Measurements from ENCODE around the gene C22orf42. TPM values are rescaled to one million over a fixed set of nuclear protein-coding genes. Genes with fewer than 3 reads are reported as not detected.
"Not testable (repeated sequence)": the region's sequence is repeated elsewhere in the genome, so short reads cannot be mapped to it uniquely, and the experiment has no call there.

Gene C22orf42
- total RNA-seq, 1 experiment from 2014 or later, result not detected

- H3K9me3 Mint-ChIP-seq (ENCODE audit: unreplicated experiment), result no peaks in the 10 kb centered on the region
- H3K4me3 Mint-ChIP-seq (ENCODE audit: unreplicated experiment), result no peak overlapping the region
- BruUV-seq (replicated peaks), result no TSS peak
- H3K36me3 Mint-ChIP-seq (ENCODE audit: insufficient read depth, unreplicated experiment), result no peaks in the 10 kb centered on the region
- no peak overlapping the region for H3K27ac Mint-ChIP-seq (ENCODE audit: low read depth, unreplicated experiment)
- no peak for DNase-seq (ENCODE audit: unreplicated experiment)
- TF ChIP-seq, protein P1, sequence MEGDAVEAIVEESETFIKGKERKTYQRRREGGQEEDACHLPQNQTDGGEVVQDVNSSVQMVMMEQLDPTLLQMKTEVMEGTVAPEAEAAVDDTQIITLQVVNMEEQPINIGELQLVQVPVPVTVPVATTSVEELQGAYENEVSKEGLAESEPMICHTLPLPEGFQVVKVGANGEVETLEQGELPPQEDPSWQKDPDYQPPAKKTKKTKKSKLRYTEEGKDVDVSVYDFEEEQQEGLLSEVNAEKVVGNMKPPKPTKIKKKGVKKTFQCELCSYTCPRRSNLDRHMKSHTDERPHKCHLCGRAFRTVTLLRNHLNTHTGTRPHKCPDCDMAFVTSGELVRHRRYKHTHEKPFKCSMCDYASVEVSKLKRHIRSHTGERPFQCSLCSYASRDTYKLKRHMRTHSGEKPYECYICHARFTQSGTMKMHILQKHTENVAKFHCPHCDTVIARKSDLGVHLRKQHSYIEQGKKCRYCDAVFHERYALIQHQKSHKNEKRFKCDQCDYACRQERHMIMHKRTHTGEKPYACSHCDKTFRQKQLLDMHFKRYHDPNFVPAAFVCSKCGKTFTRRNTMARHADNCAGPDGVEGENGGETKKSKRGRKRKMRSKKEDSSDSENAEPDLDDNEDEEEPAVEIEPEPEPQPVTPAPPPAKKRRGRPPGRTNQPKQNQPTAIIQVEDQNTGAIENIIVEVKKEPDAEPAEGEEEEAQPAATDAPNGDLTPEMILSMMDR (IDR thresholded peaks at IDR 0.05; ENCODE audit: unreplicated experiment), result no peak
- H3K4me1 Mint-ChIP-seq (ENCODE audit: insufficient read depth, unreplicated experiment), result no peaks in the 10 kb centered on the region
- peaks cover 33% of the 10 kb centered on the region for H3K27me3 Mint-ChIP-seq (ENCODE audit: insufficient read depth, unreplicated experiment)
- intact Hi-C loops (cut with micrococcal nuclease), result no loop called here
- ChIA-PET CTCF (no interaction called here), POLR2A (interaction anchor here (0.6 kb wide), 1 partner anchor 29 kb away, joined by 3 read pairs; no protein-coding TSS in a partner anchor)
Measured at GRCh38 chr22:32164075-32164860, 5.2 kb upstream of the C22orf42 start.

GRCh38 chr22:32160411-32160810 is 1.3 kb upstream of the C22orf42 start:
- H3K4me3 Mint-ChIP-seq (ENCODE audit: unreplicated experiment); POLR2A ChIA-PET; H3K4me1 Mint-ChIP-seq (ENCODE audit: insufficient read depth, unreplicated experiment); H3K27ac Mint-ChIP-seq (ENCODE audit: low read depth, unreplicated experiment); CTCF ChIA-PET; H3K9me3 Mint-ChIP-seq (ENCODE audit: unreplicated experiment); BruUV-seq (replicated peaks); DNase-seq (ENCODE audit: unreplicated experiment); H3K36me3 Mint-ChIP-seq (ENCODE audit: insufficient read depth, unreplicated experiment); intact Hi-C loops (cut with micrococcal nuclease): not testable (repeated sequence)
- H3K27me3 Mint-ChIP-seq (ENCODE audit: insufficient read depth, unreplicated experiment), result peaks cover 50% of the 10 kb centered on the region

DNA sequence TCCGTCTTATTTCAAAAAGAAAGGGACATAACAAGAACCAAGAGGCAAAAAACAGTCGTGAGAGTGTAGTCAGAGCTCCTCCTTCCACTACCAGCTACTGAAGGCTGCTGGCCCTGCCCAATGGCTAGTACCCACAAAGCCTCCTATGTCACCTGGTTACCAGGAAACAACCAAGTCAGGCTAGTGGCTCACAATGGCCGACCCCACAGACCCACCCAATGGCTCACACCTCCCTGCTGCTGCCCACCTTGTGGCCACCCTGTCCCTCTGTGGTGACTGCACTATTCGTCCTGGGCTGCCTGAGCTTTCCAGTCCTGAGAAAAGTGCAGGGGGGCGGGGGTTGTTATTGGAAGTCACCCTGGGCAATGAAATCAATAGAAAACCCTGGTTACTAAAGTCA is 1.5 kb downstream of the C22orf42 start:
- H3K4me3 Mint-ChIP-seq (ENCODE audit: unreplicated experiment); H3K36me3 Mint-ChIP-seq (ENCODE audit: insufficient read depth, unreplicated experiment); CTCF ChIA-PET; intact Hi-C loops (cut with micrococcal nuclease); H3K4me1 Mint-ChIP-seq (ENCODE audit: insufficient read depth, unreplicated experiment); BruUV-seq (replicated peaks); DNase-seq (ENCODE audit: unreplicated experiment); POLR2A ChIA-PET; H3K9me3 Mint-ChIP-seq (ENCODE audit: unreplicated experiment); H3K27ac Mint-ChIP-seq (ENCODE audit: low read depth, unreplicated experiment): not testable (repeated sequence)
- H3K27me3 Mint-ChIP-seq (ENCODE audit: insufficient read depth, unreplicated experiment), result peaks cover 49% of the 10 kb centered on the region

DNA sequence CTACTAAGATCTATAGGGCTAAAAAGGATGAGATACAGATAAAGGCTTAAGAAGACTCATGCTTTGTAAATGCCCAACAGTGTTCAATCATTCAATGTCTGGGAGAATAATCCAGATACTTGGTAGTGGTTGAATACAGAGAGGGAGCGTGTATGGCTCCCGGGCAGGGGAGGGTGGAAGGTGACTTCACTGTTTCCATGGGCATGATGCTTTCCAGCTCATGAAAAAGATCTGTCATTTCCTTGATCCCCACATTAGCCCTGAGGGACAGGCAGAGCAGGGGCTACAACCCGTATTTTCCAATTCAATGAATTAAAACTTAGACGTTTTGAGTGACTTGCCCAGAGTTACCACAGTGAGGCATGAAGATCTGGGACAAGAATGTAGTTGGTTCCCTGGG is 4.4 kb downstream of the C22orf42 start:
- BruUV-seq (replicated peaks); H3K4me1 Mint-ChIP-seq (ENCODE audit: insufficient read depth, unreplicated experiment); DNase-seq (ENCODE audit: unreplicated experiment); H3K36me3 Mint-ChIP-seq (ENCODE audit: insufficient read depth, unreplicated experiment); intact Hi-C loops (cut with micrococcal nuclease); POLR2A ChIA-PET; CTCF ChIA-PET; H3K27ac Mint-ChIP-seq (ENCODE audit: low read depth, unreplicated experiment); H3K9me3 Mint-ChIP-seq (ENCODE audit: unreplicated experiment); H3K4me3 Mint-ChIP-seq (ENCODE audit: unreplicated experiment): not testable (repeated sequence)
- peaks cover 59% of the 10 kb centered on the region for H3K27me3 Mint-ChIP-seq (ENCODE audit: insufficient read depth, unreplicated experiment)

GRCh38 chr22:32151641-32152040 is 7.5 kb downstream of the C22orf42 start:
- not testable (repeated sequence) for H3K4me3 Mint-ChIP-seq (ENCODE audit: unreplicated experiment)

GRCh38 chr22:32150647-32151046 is 8.5 kb downstream of the C22orf42 start:
- not testable (repeated sequence) for BruUV-seq (replicated peaks); H3K4me3 Mint-ChIP-seq (ENCODE audit: unreplicated experiment)

More at GRCh38 chr22:32151641-32152040, 7.5 kb downstream of the C22orf42 start:
- H3K27me3 Mint-ChIP-seq (ENCODE audit: insufficient read depth, unreplicated experiment), result peaks cover 46% of the 10 kb centered on the region
- DNase-seq (ENCODE audit: unreplicated experiment); CTCF ChIA-PET; H3K27ac Mint-ChIP-seq (ENCODE audit: low read depth, unreplicated experiment); H3K4me1 Mint-ChIP-seq (ENCODE audit: insufficient read depth, unreplicated experiment); intact Hi-C loops (cut with micrococcal nuclease); H3K36me3 Mint-ChIP-seq (ENCODE audit: insufficient read depth, unreplicated experiment); H3K9me3 Mint-ChIP-seq (ENCODE audit: unreplicated experiment); POLR2A ChIA-PET; BruUV-seq (replicated peaks): not testable (repeated sequence)

DNA sequence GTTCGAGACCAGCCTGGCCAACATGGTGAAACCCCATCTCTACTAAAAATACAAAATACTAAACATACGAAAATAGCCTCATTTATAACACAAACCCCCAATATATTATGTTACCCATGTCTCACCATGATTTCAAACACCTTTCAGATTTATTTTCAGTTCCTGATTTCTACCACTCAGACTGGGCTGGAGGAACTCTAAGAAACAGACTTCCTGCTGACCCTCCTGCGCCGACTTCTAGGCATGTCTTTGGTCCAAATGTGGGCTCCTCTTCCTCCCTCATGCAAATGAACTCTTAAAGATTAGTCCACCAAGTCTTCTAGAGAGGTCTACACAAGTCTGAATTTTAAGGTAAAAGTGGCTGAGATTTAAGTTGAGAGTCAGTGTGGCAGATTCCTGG is 10.7 kb downstream of the C22orf42 start:
- POLR2A ChIA-PET; H3K27ac Mint-ChIP-seq (ENCODE audit: low read depth, unreplicated experiment); DNase-seq (ENCODE audit: unreplicated experiment); CTCF ChIA-PET; H3K4me3 Mint-ChIP-seq (ENCODE audit: unreplicated experiment); H3K36me3 Mint-ChIP-seq (ENCODE audit: insufficient read depth, unreplicated experiment); H3K4me1 Mint-ChIP-seq (ENCODE audit: insufficient read depth, unreplicated experiment); H3K9me3 Mint-ChIP-seq (ENCODE audit: unreplicated experiment); BruUV-seq (replicated peaks); intact Hi-C loops (cut with micrococcal nuclease): not testable (repeated sequence)
- H3K27me3 Mint-ChIP-seq (ENCODE audit: insufficient read depth, unreplicated experiment), result peaks cover 20% of the 10 kb centered on the region

More at GRCh38 chr22:32150647-32151046, 8.5 kb downstream of the C22orf42 start:
- H3K27me3 Mint-ChIP-seq (ENCODE audit: insufficient read depth, unreplicated experiment), result peaks cover 39% of the 10 kb centered on the region
- H3K4me1 Mint-ChIP-seq (ENCODE audit: insufficient read depth, unreplicated experiment); DNase-seq (ENCODE audit: unreplicated experiment); POLR2A ChIA-PET; H3K36me3 Mint-ChIP-seq (ENCODE audit: insufficient read depth, unreplicated experiment); intact Hi-C loops (cut with micrococcal nuclease); H3K9me3 Mint-ChIP-seq (ENCODE audit: unreplicated experiment); H3K27ac Mint-ChIP-seq (ENCODE audit: low read depth, unreplicated experiment); CTCF ChIA-PET: not testable (repeated sequence)

GRCh38 chr22:32147128-32147527 is 12.0 kb downstream of the C22orf42 start:
- CTCF ChIA-PET; DNase-seq (ENCODE audit: unreplicated experiment); H3K9me3 Mint-ChIP-seq (ENCODE audit: unreplicated experiment); H3K4me1 Mint-ChIP-seq (ENCODE audit: insufficient read depth, unreplicated experiment); H3K36me3 Mint-ChIP-seq (ENCODE audit: insufficient read depth, unreplicated experiment); H3K4me3 Mint-ChIP-seq (ENCODE audit: unreplicated experiment); intact Hi-C loops (cut with micrococcal nuclease); H3K27ac Mint-ChIP-seq (ENCODE audit: low read depth, unreplicated experiment); POLR2A ChIA-PET; BruUV-seq (replicated peaks): not testable (repeated sequence)
- peaks cover 20% of the 10 kb centered on the region for H3K27me3 Mint-ChIP-seq (ENCODE audit: insufficient read depth, unreplicated experiment)

All from MCF 10A (cell line).